OCI-LY7 (cell line): ENCODE measurements around the gene SLC2A8. TPM values are rescaled to one million over a fixed set of nuclear protein-coding genes. Genes with fewer than 3 reads are reported as not detected.

Experiments used
- BruUV-seq: library from RNA; stranded (reverse); fragments of 400-500 nt; replicated peaks from 2 replicates; lab custom pipeline; 2021; lab: Mats Ljungman, UMichigan
- CTCF ChIA-PET: fragments of 300-600 bp; sonication (Branson Sonifier 250); formaldehyde crosslinking; loops from one replicate; lab custom pipeline; 2022; ENCODE audit warnings: antibody characterized with exemption; ENCODE audit not compliant: unreplicated experiment; lab: Charles Lee
- POLR2A ChIA-PET: fragments of 300-600 bp; sonication (Branson Sonifier 250); formaldehyde crosslinking; loops from one replicate; lab custom pipeline; 2022; ENCODE audit warnings: antibody characterized with exemption; lab: Charles Lee
- DNase-seq: peaks from one replicate; pipeline ENCODE4 v3.0.0-alpha.2; 2015; ENCODE audit warnings: low spot score
- H2AFZ ChIP-seq: fragments of 200-600 bp; sonication (generic), shearing (Covaris generic); 2 replicates; pipeline ENCODE4 v1.6.1; 2014; ENCODE audit warnings: mild to moderate bottlenecking, antibody characterized with exemption, low read length, moderate library complexity
- H3K27ac ChIP-seq: fragments of 200-600 bp; sonication (generic); 2 replicates; pipeline ENCODE4 v1.5.1; 2014; ENCODE audit warnings: mixed run types, low read depth, mild to moderate bottlenecking, moderate library complexity, low read length, inconsistent platforms; ENCODE audit not compliant: poor library complexity, severe bottlenecking
- H3K36me3 ChIP-seq: fragments of 200-600 bp; sonication (generic); 2 replicates; pipeline ENCODE4 v1.6.1; 2014; ENCODE audit warnings: mild to moderate bottlenecking, antibody characterized with exemption, low read length, moderate library complexity, mixed read lengths; ENCODE audit not compliant: insufficient read depth
- H3K4me1 ChIP-seq: fragments of 200-600 bp; sonication (generic); 2 replicates; pipeline ENCODE4 v1.5.1; 2014; ENCODE audit warnings: mild to moderate bottlenecking, low read length; ENCODE audit not compliant: insufficient read depth, poor library complexity, severe bottlenecking
- H3K4me2 ChIP-seq: fragments of 200-600 bp; sonication (generic); 2 replicates; pipeline ENCODE4 v1.6.1; 2014; ENCODE audit warnings: mild to moderate bottlenecking, low read length
- H3K4me3 ChIP-seq: fragments of 200-600 bp; sonication (generic); 2 replicates; pipeline ENCODE4 v1.5.1; 2014; ENCODE audit warnings: mild to moderate bottlenecking, low read depth, low read length; ENCODE audit not compliant: poor library complexity, severe bottlenecking
- H3K79me2 ChIP-seq: fragments of 200-600 bp; sonication (generic); 2 replicates; pipeline ENCODE4 v1.6.1; 2016; ENCODE audit warnings: low read depth, mild to moderate bottlenecking, low read length, moderate library complexity, mixed read lengths; ENCODE audit not compliant: insufficient read depth
- H3K9me2 ChIP-seq: fragments of 200-600 bp; sonication (generic); 2 replicates; pipeline ENCODE4 v1.6.1; 2016; ENCODE audit warnings: mild to moderate bottlenecking, low read length, mixed read lengths; ENCODE audit not compliant: insufficient read depth
- H3K9me3 ChIP-seq: fragments of 200-600 bp; sonication (generic); 2 replicates; pipeline ENCODE4 v1.6.1; 2014; ENCODE audit warnings: mild to moderate bottlenecking, mixed run types, low read length, mixed read lengths
- H4K20me1 ChIP-seq: fragments of 200-600 bp; sonication (generic); 2 replicates; pipeline ENCODE4 v1.6.1; 2014; ENCODE audit warnings: mild to moderate bottlenecking, antibody characterized with exemption, low read length, moderate library complexity, mixed read lengths; ENCODE audit not compliant: insufficient read depth
- CTCF ChIP-seq: fragments of 200-600 bp; sonication (generic); conservative IDR thresholded peaks from 2 replicates; pipeline ENCODE4 v1.5.1; 2014; ENCODE audit warnings: mild to moderate bottlenecking, antibody characterized with exemption, low read length, moderate library complexity, mixed read lengths
- EZH2phosphoT487 ChIP-seq: fragments of 200-600 bp; sonication (generic); IDR thresholded peaks from 2 replicates; pipeline ENCODE4 v1.6.1; 2018; ENCODE audit warnings: low read depth, borderline replicate concordance, mild to moderate bottlenecking, mixed run types, antibody characterized with exemption, low read length, moderate library complexity, mixed read lengths
- intact Hi-C: fragments of 100-400 bp; cut with micrococcal nuclease; formaldehyde crosslinking; loops from one replicate; pipeline ENCODE4 v1.10.0; 2022; ENCODE audit not compliant: unreplicated experiment
- total RNA-seq, 2 experiments: library from RNA; depleted of rRNA in 1 of 2; stranded (reverse); fragments of >200 nt in 1 of 2; shearing (Covaris generic) in 1 of 2; gene quantifications; 2 replicates each; pipeline ENCODE4 v1.2.3, GENCODE V29; 2014 to 2022

The SLC2A8 gene
- total RNA-seq, 2 experiments from 2014 or later = 11.9 to 19.6 TPM

GRCh38 chr9:127358770-127359169 is 38.2 kb upstream of the SLC2A8 start:
- H3K79me2 ChIP-seq = no peaks in the 10 kb centered on the region
- no peak overlapping the region for H2AFZ ChIP-seq
- no peaks in the 10 kb centered on the region for H3K9me3 ChIP-seq
- no peaks in the 10 kb centered on the region for H3K4me1 ChIP-seq
- TF ChIP-seq EZH2phosphoT487 (no peak), CTCF (no peak)
- H3K36me3 ChIP-seq = no peaks in the 10 kb centered on the region
- H3K27ac ChIP-seq = no peak overlapping the region
- no peak for DNase-seq
- H4K20me1 ChIP-seq = no peaks in the 10 kb centered on the region
- H3K4me2 ChIP-seq = no peak overlapping the region
- no peaks in the 10 kb centered on the region for H3K9me2 ChIP-seq
- BruUV-seq = no TSS peak
- H3K4me3 ChIP-seq = no peak overlapping the region
- intact Hi-C loops = no loop called here
- POLR2A ChIA-PET = interaction anchor here (0.6 kb wide), 2 partner anchors 225 to 257 kb away, joined by 3 read pairs; no protein-coding TSS in a partner anchor
- CTCF ChIA-PET = no interaction called here

- ChIA-PET CTCF (no interaction called here), POLR2A (interaction anchor here (0.9 kb wide), 1 partner anchor 446 kb away, joined by 3 read pairs; the partner anchor contains the start of gene RALGPS1)
These were observed 36.7 kb upstream of the SLC2A8 start for GRCh38 chr9:127360250-127360649.

More at GRCh38 chr9:127360250-127360649, 36.7 kb upstream of the SLC2A8 start:
- Histone ChIP-seq H4K20me1 (no peaks in the 10 kb centered on the region), H3K4me3 (no peak overlapping the region), H3K4me2 (no peak overlapping the region), H2AFZ (no peak overlapping the region), H3K9me3 (no peaks in the 10 kb centered on the region), H3K4me1 (no peaks in the 10 kb centered on the region), H3K79me2 (no peaks in the 10 kb centered on the region), H3K36me3 (no peaks in the 10 kb centered on the region), H3K9me2 (no peaks in the 10 kb centered on the region), H3K27ac (no peak overlapping the region)
- no peak for DNase-seq
- no TSS peak for BruUV-seq
- intact Hi-C loops = no loop called here
- no peak for TF ChIP-seq CTCF
- TF ChIP-seq EZH2phosphoT487 = no peak
